ENCODE results near the gene C1QTNF4. TPM values are rescaled to one million over a fixed set of nuclear protein-coding genes. Genes with fewer than 3 reads are reported as not detected.

Gene C1QTNF4
- total RNA-seq, 6 donors from 2014 or later = 0.46 to 2.1 (median 0.78) TPM; not detected in 2

DNA sequence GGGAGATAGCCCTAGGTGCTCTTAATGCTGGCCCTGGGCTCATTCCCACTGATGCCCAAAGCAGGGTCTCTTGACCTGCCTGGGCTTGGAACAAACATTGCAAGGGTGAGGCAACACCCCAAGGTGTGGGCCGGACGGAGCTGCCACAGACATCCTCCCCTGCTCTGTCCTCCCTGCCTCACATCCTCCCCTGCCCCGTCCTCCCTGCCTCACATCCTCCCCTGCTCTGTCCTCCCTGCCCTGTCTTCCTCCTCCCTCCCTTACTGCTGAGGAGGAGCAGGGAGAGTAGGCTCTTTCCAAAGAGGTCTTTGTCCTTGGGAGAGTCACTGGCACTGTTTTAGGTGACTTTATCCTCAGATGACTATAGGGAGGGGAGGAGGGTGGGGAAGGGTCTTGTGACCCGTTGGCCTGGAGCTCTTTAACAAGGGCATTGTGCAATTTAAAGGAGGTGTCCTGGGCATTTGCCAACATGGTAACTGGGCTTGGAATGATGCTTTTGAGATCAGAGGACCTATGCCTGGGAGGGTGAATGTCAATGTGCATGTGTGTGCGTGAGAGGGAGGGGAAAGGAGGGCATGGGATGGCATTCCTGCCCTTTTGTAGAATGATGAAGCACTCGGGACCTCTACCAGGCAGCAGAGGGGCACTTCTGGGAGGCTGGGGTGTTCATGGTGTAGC is 7.0 kb downstream of the C1QTNF4 start:
- peaks cover 18 to 31% (median 30%) of the 10 kb centered on the region in 4 donors for H3K36me3 ChIP-seq
- peak in 1 of 2 donors; percentile 20 for ATAC-seq (ENCODE audit: low FRiP score in 2 of 2)
- no peak overlapping the region for H3K4me3 ChIP-seq
- no peak for DNase-seq
- 62 to 75% methylated on average over 6 of the region's 6 CpGs for WGBS, 2 donors
- no peak overlapping the region for H3K27ac ChIP-seq
- H3K9me3 ChIP-seq = no peaks in the 10 kb centered on the region
- peaks cover 0 to 14% (median 4%) of the 10 kb centered on the region in 4 donors for H3K27me3 ChIP-seq
- no peak for TF ChIP-seq EP300 (IDR thresholded peaks at IDR 0.05)
- TF ChIP-seq, protein P1, sequence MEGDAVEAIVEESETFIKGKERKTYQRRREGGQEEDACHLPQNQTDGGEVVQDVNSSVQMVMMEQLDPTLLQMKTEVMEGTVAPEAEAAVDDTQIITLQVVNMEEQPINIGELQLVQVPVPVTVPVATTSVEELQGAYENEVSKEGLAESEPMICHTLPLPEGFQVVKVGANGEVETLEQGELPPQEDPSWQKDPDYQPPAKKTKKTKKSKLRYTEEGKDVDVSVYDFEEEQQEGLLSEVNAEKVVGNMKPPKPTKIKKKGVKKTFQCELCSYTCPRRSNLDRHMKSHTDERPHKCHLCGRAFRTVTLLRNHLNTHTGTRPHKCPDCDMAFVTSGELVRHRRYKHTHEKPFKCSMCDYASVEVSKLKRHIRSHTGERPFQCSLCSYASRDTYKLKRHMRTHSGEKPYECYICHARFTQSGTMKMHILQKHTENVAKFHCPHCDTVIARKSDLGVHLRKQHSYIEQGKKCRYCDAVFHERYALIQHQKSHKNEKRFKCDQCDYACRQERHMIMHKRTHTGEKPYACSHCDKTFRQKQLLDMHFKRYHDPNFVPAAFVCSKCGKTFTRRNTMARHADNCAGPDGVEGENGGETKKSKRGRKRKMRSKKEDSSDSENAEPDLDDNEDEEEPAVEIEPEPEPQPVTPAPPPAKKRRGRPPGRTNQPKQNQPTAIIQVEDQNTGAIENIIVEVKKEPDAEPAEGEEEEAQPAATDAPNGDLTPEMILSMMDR (IDR thresholded peaks at IDR 0.05) = no peak
- no peak for TF ChIP-seq POLR2A (IDR thresholded peaks at IDR 0.05)
- TF ChIP-seq POLR2AphosphoS5 (IDR thresholded peaks at IDR 0.05) = no peak
- H3K4me1 ChIP-seq = peaks cover 0 to 16% (median 1%) of the 10 kb centered on the region in 4 donors

DNA sequence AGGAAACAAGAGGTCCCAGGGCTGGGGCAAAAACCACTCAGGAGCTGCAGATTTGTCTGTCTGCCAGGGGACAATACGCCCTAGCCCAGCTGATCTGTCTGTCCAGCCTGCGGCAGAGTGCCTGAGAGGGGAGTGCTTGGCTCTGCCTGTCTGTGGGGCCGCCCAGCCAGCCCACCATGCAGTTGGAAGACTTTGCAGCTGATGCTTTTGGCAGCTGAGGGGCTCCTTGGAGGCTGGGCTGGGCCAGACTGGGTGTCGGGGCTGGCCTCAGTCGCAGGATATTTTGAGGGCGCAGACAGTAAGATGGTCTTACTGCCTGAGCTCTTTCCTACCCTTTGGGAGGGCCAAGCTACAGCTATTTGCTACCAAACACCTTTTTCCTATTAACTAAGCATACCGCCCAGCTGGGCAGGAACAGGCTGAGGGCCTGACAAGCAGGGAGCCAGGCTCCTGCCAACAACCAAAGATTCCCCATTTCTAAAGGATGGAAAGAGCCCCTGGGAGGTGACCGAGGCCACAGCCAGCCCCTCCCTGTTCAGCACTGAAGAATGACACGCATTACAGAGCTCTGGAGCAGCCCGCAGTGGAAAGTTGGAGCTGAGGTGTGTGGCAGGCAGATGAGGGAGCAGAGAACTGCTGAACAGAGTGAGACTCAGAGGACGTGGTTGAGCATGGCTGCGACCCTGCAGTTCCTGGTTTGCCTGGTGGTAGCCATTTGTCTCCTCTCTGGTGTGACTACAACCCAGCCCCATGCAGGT is 7.9 kb downstream of the C1QTNF4 start, which contains the start of gene FAM180B:
Gene FAM180B (plus strand): TSS at position 581 of the 758 bp plus-strand sequence. CDS start 91 bp downstream, at position 672.
- ATAC-seq (ENCODE audit: low FRiP score in 2 of 2) = peak in 1 of 2 donors; percentile 75
- 73 to 75% methylated on average over 8 to 12 of the region's 12 CpGs for WGBS, 2 donors
- peaks cover 0 to 14% (median 4%) of the 10 kb centered on the region in 4 donors for H3K27me3 ChIP-seq
- no peak for DNase-seq
- TF ChIP-seq EP300 (IDR thresholded peaks at IDR 0.05) = no peak
- TF ChIP-seq POLR2A (IDR thresholded peaks at IDR 0.05) = no peak
- TF ChIP-seq, protein P1 (IDR thresholded peaks at IDR 0.05) = no peak
- no peak for TF ChIP-seq POLR2AphosphoS5 (IDR thresholded peaks at IDR 0.05)
- H3K4me3 ChIP-seq = no peak within 1 kb of the TSS
- no peaks in the 10 kb centered on the region for H3K9me3 ChIP-seq
- H3K27ac ChIP-seq = no peak within 1 kb of the TSS
- H3K4me1 ChIP-seq = peaks cover 0 to 16% (median 1%) of the 10 kb centered on the region in 4 donors
- peaks cover 20 to 40% (median 39%) of the 10 kb centered on the region in 4 donors for H3K36me3 ChIP-seq

DNA sequence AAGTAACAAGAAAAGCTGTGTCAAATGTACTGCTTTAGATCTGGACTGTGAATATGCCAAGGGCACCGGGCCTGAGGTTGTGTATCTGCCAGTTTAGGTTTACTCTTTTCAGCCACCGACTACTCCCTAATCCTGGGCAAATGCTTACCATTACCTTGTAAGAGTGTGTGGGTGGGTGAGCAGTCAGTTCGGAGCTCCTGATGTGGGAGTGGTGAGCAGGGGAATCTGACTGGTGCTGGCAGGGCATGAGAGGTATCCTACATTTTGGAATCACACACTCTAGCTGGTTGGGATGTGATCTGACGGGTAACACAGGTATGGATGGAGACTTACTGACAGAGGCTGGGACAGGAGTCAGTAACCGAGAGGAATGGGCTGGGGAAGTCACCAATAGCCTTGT is 10.4 kb downstream of the C1QTNF4 start:
- peaks cover 11 to 19% (median 13%) of the 10 kb centered on the region in 4 donors for H3K4me1 ChIP-seq
- ATAC-seq (ENCODE audit: low FRiP score in 2 of 2) = no peak
- 92 to 97% methylated on average over 5 of the region's 5 CpGs for WGBS, 2 donors
- no peak for DNase-seq
- H3K4me3 ChIP-seq = no peak overlapping the region
- H3K27me3 ChIP-seq = no peaks in the 10 kb centered on the region
- H3K36me3 ChIP-seq = peaks cover 28 to 50% (median 46%) of the 10 kb centered on the region in 4 donors
- no peak overlapping the region for H3K27ac ChIP-seq
- TF ChIP-seq, protein P1 (IDR thresholded peaks at IDR 0.05) = no peak
- TF ChIP-seq EP300 (IDR thresholded peaks at IDR 0.05) (no peak), POLR2AphosphoS5 (IDR thresholded peaks at IDR 0.05) (no peak), POLR2A (IDR thresholded peaks at IDR 0.05) (no peak)
- H3K9me3 ChIP-seq = no peaks in the 10 kb centered on the region

DNA sequence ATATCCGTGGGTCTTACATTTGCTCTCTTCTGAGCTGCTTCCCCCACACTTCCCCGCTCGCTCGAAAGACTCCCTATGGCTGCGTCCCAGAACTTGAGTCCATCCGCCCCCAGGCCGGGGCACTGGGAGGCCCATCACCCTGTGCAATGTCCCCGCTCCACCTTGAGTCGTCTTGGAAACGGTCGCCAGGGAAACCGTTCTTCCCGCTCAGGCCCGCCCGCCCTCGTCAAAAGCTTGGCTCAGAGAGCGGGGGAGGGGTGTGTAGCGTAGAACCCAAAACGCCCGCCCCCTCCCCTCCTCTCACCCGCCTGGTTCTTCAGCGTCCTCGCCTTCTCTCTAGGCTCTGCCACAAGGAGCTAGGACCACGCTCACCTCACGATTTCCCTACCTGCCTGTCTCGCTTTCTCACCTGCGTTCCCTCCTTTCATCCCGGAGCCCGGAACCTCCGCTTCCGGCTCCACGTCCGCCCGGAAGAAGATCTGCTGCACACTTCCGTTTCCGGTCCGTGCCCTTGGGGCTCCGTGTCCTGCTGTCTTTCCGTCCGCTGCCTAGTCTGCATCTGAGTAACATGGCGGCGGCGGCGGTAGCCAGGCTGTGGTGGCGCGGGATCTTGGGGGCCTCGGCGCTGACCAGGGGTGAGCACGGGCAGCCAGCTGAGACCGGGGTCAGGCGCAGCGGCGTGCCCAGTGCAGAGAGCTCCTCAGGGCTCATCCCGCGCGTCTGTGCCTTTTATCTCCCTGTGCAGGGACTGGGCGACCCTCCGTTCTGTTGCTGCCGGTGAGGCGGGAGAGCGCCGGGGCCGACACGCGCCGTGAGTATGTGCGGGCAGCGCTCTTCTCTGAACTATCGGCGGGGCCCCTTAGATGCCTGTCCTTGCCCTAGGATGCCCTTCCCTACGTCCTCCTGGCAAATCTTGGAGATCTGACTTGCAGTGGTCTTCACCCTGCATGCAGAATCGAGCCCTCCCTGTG is 15.4 kb downstream of the C1QTNF4 start, which contains the start of the genes KBTBD4 and NDUFS3:
Gene KBTBD4 (minus strand): TSS at position 447 of the 971 bp plus-strand sequence. CDS start 19 bp downstream, at position 428.
Gene NDUFS3 (plus strand): TSS at position 551 of the 971 bp plus-strand sequence. CDS start 18 bp downstream, at position 569.
- ATAC-seq (ENCODE audit: low FRiP score in 2 of 2) = peak; percentile 94 to 98
- WGBS, 2 donors = 0 to 1% methylated on average over 18 to 47 of the region's 72 CpGs
- Histone ChIP-seq H3K27ac (peak within 1 kb of the TSS; percentile 80 to 96 (median 89)), H3K9me3 (no peaks in the 10 kb centered on the region), H3K36me3 (peaks cover 30 to 66% (median 51%) of the 10 kb centered on the region in 4 donors), H3K4me1 (peaks cover 20 to 29% (median 28%) of the 10 kb centered on the region in 4 donors), H3K4me3 (peak within 1 kb of the TSS; percentile 77 to 99 (median 90)), H3K27me3 (no peaks in the 10 kb centered on the region)
- peak; percentile 92 to 93 for DNase-seq
- TF ChIP-seq POLR2AphosphoS5 (IDR thresholded peaks at IDR 0.05) = peak; percentile 93 to 97
- peak in 2 of 4 donors; percentile 35 to 76 for TF ChIP-seq POLR2A (IDR thresholded peaks at IDR 0.05)
- TF ChIP-seq, protein P1 (IDR thresholded peaks at IDR 0.05) = peak in 1 of 6 experiments; percentile 23
- TF ChIP-seq EP300 (IDR thresholded peaks at IDR 0.05) = peak in 1 of 4 donors; percentile 52

All from upper lobe of left lung (tissue), 6 donors.